K562 (cell line): Measurements from ENCODE around the gene CLDN7. TPM values are rescaled to one million over a fixed set of nuclear protein-coding genes. Genes with fewer than 3 reads are reported as not detected.

Experiments
- ATAC-seq: fragments of 200-7000 bp; cut with Tn5 transposase; 3 replicates; pipeline ENCODE4 v1.9.1; 2020; ENCODE audit warnings: moderate library complexity
- BruUV-seq: library from RNA; stranded (reverse); fragments of 400-500 nt; replicated peaks from 2 replicates; lab custom pipeline; 2021; lab: Mats Ljungman, UMichigan
- CTCF ChIA-PET: fragments of 300-600 bp; formaldehyde crosslinking; extraction: SDS; loops from one replicate; lab custom pipeline; 2021; ENCODE audit warnings: low intra/inter-chr PET ratio; lab: Yijun Ruan, JAX
- POLR2A ChIA-PET: fragments of 300-600, 350-650 bp; sonication (Branson Sonifier 250); formaldehyde crosslinking; extraction: SDS; loops from one replicate; lab custom pipeline; 2021; ENCODE audit warnings: antibody characterized with exemption, inconsistent platforms; lab: Yijun Ruan, JAX
- DNase-seq, 4 experiments: peaks; one replicate each; pipeline versions ENCODE4 v3.0.0 to v3.0.0-alpha.2; 2011 to 2018; ENCODE audit warnings: low spot score in 3 of 4, mixed read lengths in 3 of 4; ENCODE audit errors: extremely low read depth in 1 of 4
- FAIRE-seq: peaks from 2 replicates; lab custom pipeline; 2011; peaks lifted over from hg19 to GRCh38; lab: Jason Lieb, UNC
- H2AFZ ChIP-seq: 2 replicates; pipeline ENCODE4 v1.6.0; 2011; ENCODE audit warnings: low read depth, low read length, control low read depth, inconsistent platforms
- H3K27ac ChIP-seq: fragments of 200-600 bp; 3 replicates; pipeline ENCODE4 v1.8.0; 2011; ENCODE audit warnings: low read depth, mild to moderate bottlenecking, control low read depth, inconsistent platforms, low read length, moderate library complexity, mixed read lengths; ENCODE audit errors: extremely low read depth
- H3K27me3 ChIP-seq, 2 experiments: fragments of 300-600 bp in 1 of 2; 2 replicates in 1 of 2; 3 replicates in 1 of 2; pipeline versions ENCODE4 v1.6.0 to v1.8.0; 2011; ENCODE audit warnings: inconsistent platforms in 2 of 2, low read length in 2 of 2, mild to moderate bottlenecking in 1 of 2, mixed read lengths in 1 of 2, moderate library complexity in 1 of 2; ENCODE audit not compliant: control insufficient read depth in 2 of 2, insufficient read depth in 2 of 2
- H3K36me3 ChIP-seq: fragments of 300-600 bp; 3 replicates; pipeline ENCODE4 v1.8.0; 2011; ENCODE audit warnings: mild to moderate bottlenecking, low read length, inconsistent platforms; ENCODE audit not compliant: control insufficient read depth, insufficient read depth
- H3K4me1 ChIP-seq, 2 experiments: fragments of 200-600 bp in 1 of 2; replicated peaks in 1 of 2; 2 replicates in 1 of 2; 3 replicates in 1 of 2; pipeline versions ENCODE4 v1.5.1 to v1.8.0; 2011; ENCODE audit warnings: inconsistent platforms in 2 of 2, low read length in 2 of 2, mild to moderate bottlenecking in 1 of 2, mixed read lengths in 1 of 2, moderate library complexity in 1 of 2; ENCODE audit not compliant: control insufficient read depth in 2 of 2, insufficient read depth in 2 of 2
- H3K4me2 ChIP-seq: 2 replicates; pipeline ENCODE4 v1.6.1; 2011; ENCODE audit warnings: low read length, control low read depth, inconsistent platforms, mixed read lengths; ENCODE audit not compliant: insufficient read depth
- H3K4me3 ChIP-seq: fragments of 200-600 bp; sonication (generic), shearing (Covaris generic); 2 replicates; pipeline ENCODE4 v1.5.1; 2016; ENCODE audit warnings: control low read depth, inconsistent platforms
- H3K79me2 ChIP-seq: fragments of 200-600 bp; 3 replicates; pipeline ENCODE4 v1.8.0; 2011; ENCODE audit warnings: low read length, inconsistent platforms; ENCODE audit not compliant: control insufficient read depth, insufficient read depth
- H3K9ac ChIP-seq, 2 experiments: 2 replicates each; pipeline versions ENCODE4 v1.6.0 to v1.6.1; 2011; ENCODE audit warnings: low read depth in 2 of 2, low read length in 2 of 2, control low read depth in 1 of 2, inconsistent platforms in 1 of 2, mild to moderate bottlenecking in 1 of 2, mixed read lengths in 1 of 2; ENCODE audit not compliant: insufficient read depth in 1 of 2
- H3K9me1 ChIP-seq: one replicate; pipeline ENCODE4 v1.6.0; 2011; ENCODE audit warnings: inconsistent platforms, mild to moderate bottlenecking, low read length, moderate library complexity; ENCODE audit not compliant: control insufficient read depth, insufficient read depth
- H3K9me3 ChIP-seq: replicated peaks from 2 replicates; pipeline ENCODE4 v1.5.1; 2011; ENCODE audit warnings: low read depth, low read length, inconsistent platforms; ENCODE audit not compliant: control insufficient read depth, insufficient read depth
- H4K20me1 ChIP-seq: replicated peaks from 2 replicates; pipeline ENCODE4 v1.6.1; 2011; ENCODE audit warnings: low read length, inconsistent platforms, mixed read lengths; ENCODE audit not compliant: control insufficient read depth, insufficient read depth
- BRF1 ChIP-seq: IDR thresholded peaks from 3 replicates; pipeline ENCODE4 v1.6.1; 2011; ENCODE audit warnings: borderline replicate concordance, mild to moderate bottlenecking; ENCODE audit not compliant: insufficient read length; ENCODE audit errors: extremely low read depth
- POLR2G ChIP-seq: fragments of 200-400 bp; formaldehyde crosslinking; IDR thresholded peaks from 2 replicates; pipeline ENCODE4 v1.6.1; 2017; ENCODE audit warnings: low read depth, mild to moderate bottlenecking, antibody characterized with exemption, low read length, moderate library complexity
- RBFOX2 ChIP-seq: fragments of 200-400 bp; formaldehyde crosslinking; IDR thresholded peaks from 2 replicates; pipeline ENCODE4 v1.6.1; 2017; ENCODE audit warnings: low read depth, mild to moderate bottlenecking, low read length, moderate library complexity
- THRAP3 ChIP-seq: fragments of 450-650 bp; IDR thresholded peaks from 2 replicates; pipeline ENCODE4 v1.6.1; 2016; ENCODE audit warnings: mild to moderate bottlenecking, inconsistent platforms, borderline replicate concordance
- ZFPM2 ChIP-seq: fragments of 250-450 bp; sonication (Bioruptor Pico); IDR thresholded peaks from 2 replicates; pipeline ENCODE4 v1.5.1; 2022; ENCODE audit warnings: mild to moderate bottlenecking
- ZNF174 ChIP-seq: fragments of 250-450 bp; sonication (Bioruptor Pico); IDR thresholded peaks from 2 replicates; pipeline ENCODE4 v1.4.0; 2020; ENCODE audit warnings: mild to moderate bottlenecking
- WGBS: fragments of 100-300 bp; shearing (Covaris generic); methylation state at CpG from one replicate; pipeline ENCODE4 v1.1.6; 2016; ENCODE audit warnings: low coverage, mixed read lengths; ENCODE audit not compliant: insufficient coverage; ENCODE audit errors: missing lambda C conversion rate; 5-methylcytosine and 5-hydroxymethylcytosine counted together
- in situ Hi-C: fragments of 300-500 bp; cut with MboI; formaldehyde crosslinking; loops from 4 replicates; pipeline ENCODE4 v1.15.0; 2018; ENCODE audit warnings: inconsistent platforms, mixed read lengths
- intact Hi-C: fragments of 100-400 bp; cut with micrococcal nuclease; formaldehyde crosslinking; loops from 2 replicates; pipeline ENCODE4 v1.14.2; 2022
- polyA plus RNA-seq, 8 experiments: library from polyadenylated mRNA; depleted of rRNA in 4 of 8; stranded (reverse) in 5 of 8; unstranded in 3 of 8; fragments of >200 nt; fragmentation: Nextera tagmentation in 2 of 8; fragmentation: Illumina TruSeq in 1 of 8; extraction: Ambion mirVana in 2 of 8; extraction: Trizol in 1 of 8; gene quantifications; 2 replicates each; pipeline versions ENCODE4 v1.2.1 to v1.2.3, GENCODE V29; 2011 to 2014; ENCODE audit warnings: inconsistent platforms in 1 of 8, missing spikeins in 1 of 8
- total RNA-seq, 7 experiments: library from RNA; depleted of rRNA in 6 of 7; stranded (reverse); fragments of >200 nt in 6 of 7; fragmentation: Illumina TruSeq in 2 of 7; extraction: Trizol in 2 of 7; gene quantifications; 2 replicates each; pipeline versions ENCODE4 v1.2.1 to v1.2.3, GENCODE V29; 2011 to 2021; ENCODE audit warnings: low replicate concordance in 1 of 7

CLDN7 gene
- total and polyA plus RNA-seq, 9 of the 15 experiments (the other 6 are each of a cell fraction or from before 2014, with no cell fraction given), result 2.2 to 14.5 (median 7.6) TPM

GRCh38 chr17:7225711-7226331, 36.5 kb downstream of the CLDN7 start:
- Histone ChIP-seq H3K4me3 (no peak overlapping the region), H4K20me1 (peaks cover 4% of the 10 kb centered on the region), H3K79me2 (peaks cover 14% of the 10 kb centered on the region), H3K4me1 (peaks cover 6 to 37% of the 10 kb centered on the region in 2 experiments; a peak in 4 of 5 replicates), H3K4me2 (no peak overlapping the region), H2AFZ (no peak overlapping the region), H3K36me3 (peaks cover 99% of the 10 kb centered on the region; the same call in 2 of the 3 replicates), H3K27ac (no peak overlapping the region), H3K9me1 (peaks cover 3% of the 10 kb centered on the region), H3K9me3 (no peaks in the 10 kb centered on the region), H3K27me3 (no peaks in the 10 kb centered on the region), H3K9ac (no peak overlapping the region)
- FAIRE-seq (no peak), ATAC-seq (no peak), DNase-seq (no peak)
- CTCF ChIA-PET, result no interaction called here
- WGBS, result 87% methylated on average over 7 of the region's 21 CpGs
- no TSS peak for BruUV-seq
- in situ Hi-C loops, result no loop called here
- POLR2A ChIA-PET, result interaction anchor here (0.8 to 7.7 kb wide), 2 partner anchors 9 to 39 kb away, joined by 3 to 73 read pairs; partner anchors contain the start of gene DVL2
- no peak for TF ChIP-seq ZNF174
- TF ChIP-seq RBFOX2, result peak; percentile 55
- no peak for TF ChIP-seq THRAP3
- peak; percentile 58 for TF ChIP-seq POLR2G
- no peak for TF ChIP-seq BRF1
- intact Hi-C loops, result no loop called here

- H3K9me1 ChIP-seq, result peaks cover 6% of the 10 kb centered on the region
- H3K9me3 ChIP-seq, result no peaks in the 10 kb centered on the region
- no peaks in the 10 kb centered on the region for H3K27me3 ChIP-seq
- DNase-seq, result no peak
- H3K36me3 ChIP-seq, result peaks cover 92% of the 10 kb centered on the region; the same call in 2 of the 3 replicates
- H2AFZ ChIP-seq, result no peak overlapping the region
- H4K20me1 ChIP-seq, result peaks cover 6% of the 10 kb centered on the region
- peaks cover 18% of the 10 kb centered on the region for H3K79me2 ChIP-seq
- POLR2A ChIA-PET, result interaction anchor here (7.7 kb wide), 1 partner anchor 11 kb away, joined by 73 read pairs; the partner anchor contains the start of gene DVL2
- CTCF ChIA-PET, result no interaction called here
- no peak for ATAC-seq
- H3K4me3 ChIP-seq, result no peak overlapping the region
- no peak overlapping the region for H3K4me2 ChIP-seq
- 89% methylated on average over 7 of the region's 15 CpGs for WGBS
- intact Hi-C loops, result no loop called here
- H3K4me1 ChIP-seq, result peaks cover 6 to 45% of the 10 kb centered on the region in 2 experiments; a peak in 4 of 5 replicates
- no peak for FAIRE-seq
- peak; percentile 50; the same call in 1 of the 2 replicates for TF ChIP-seq POLR2G
- TF ChIP-seq ZFPM2 (CRISPR knock-in tag), result no peak
- TF ChIP-seq RBFOX2, result peak; percentile 47; the same call in 1 of the 2 replicates
- H3K9ac ChIP-seq, result no peak overlapping the region
- no TSS peak for BruUV-seq
- no peak overlapping the region for H3K27ac ChIP-seq
- in situ Hi-C loops, result no loop called here
These were observed 37.6 kb downstream of the CLDN7 start for GRCh38 chr17:7224661-7225111.
